DND-41 (cell line): ENCODE measurements around the gene CASQ1.

Experiments used
- EZH2 ChIP-seq: IDR thresholded peaks from 3 replicates; pipeline ENCODE4 v1.6.1; 2012; ENCODE audit warnings: borderline replicate concordance, low read depth, mild to moderate bottlenecking, moderate library complexity, low read length, inconsistent platforms; ENCODE audit not compliant: severe bottlenecking
- TF ChIP-seq, protein P1 (sequence below): IDR thresholded peaks from 2 replicates; pipeline ENCODE4 v1.5.1; 2012; ENCODE audit warnings: borderline replicate concordance, low read length, moderate library complexity, mild to moderate bottlenecking; ENCODE audit not compliant: poor library complexity, severe bottlenecking; ENCODE audit errors: extremely low read depth

DNA sequence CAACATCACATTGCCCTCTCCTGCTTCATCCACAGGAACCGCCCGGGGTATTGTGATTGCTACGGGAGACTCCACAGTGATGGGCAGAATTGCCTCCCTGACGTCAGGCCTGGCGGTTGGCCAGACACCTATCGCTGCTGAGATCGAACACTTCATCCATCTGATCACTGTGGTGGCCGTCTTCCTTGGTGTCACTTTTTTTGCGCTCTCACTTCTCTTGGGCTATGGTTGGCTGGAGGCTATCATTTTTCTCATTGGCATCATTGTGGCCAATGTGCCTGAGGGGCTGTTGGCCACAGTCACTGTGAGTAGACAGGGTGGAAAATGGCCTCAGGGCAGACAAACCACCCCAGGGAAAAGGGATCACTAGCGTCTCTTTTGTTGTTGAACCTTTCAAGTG, 26.3 kb upstream of the CASQ1 start:
- no peak for TF ChIP-seq EZH2
- TF ChIP-seq, protein P1, sequence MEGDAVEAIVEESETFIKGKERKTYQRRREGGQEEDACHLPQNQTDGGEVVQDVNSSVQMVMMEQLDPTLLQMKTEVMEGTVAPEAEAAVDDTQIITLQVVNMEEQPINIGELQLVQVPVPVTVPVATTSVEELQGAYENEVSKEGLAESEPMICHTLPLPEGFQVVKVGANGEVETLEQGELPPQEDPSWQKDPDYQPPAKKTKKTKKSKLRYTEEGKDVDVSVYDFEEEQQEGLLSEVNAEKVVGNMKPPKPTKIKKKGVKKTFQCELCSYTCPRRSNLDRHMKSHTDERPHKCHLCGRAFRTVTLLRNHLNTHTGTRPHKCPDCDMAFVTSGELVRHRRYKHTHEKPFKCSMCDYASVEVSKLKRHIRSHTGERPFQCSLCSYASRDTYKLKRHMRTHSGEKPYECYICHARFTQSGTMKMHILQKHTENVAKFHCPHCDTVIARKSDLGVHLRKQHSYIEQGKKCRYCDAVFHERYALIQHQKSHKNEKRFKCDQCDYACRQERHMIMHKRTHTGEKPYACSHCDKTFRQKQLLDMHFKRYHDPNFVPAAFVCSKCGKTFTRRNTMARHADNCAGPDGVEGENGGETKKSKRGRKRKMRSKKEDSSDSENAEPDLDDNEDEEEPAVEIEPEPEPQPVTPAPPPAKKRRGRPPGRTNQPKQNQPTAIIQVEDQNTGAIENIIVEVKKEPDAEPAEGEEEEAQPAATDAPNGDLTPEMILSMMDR = no peak
